GM19463 (cell line): ENCODE data around the gene ZC3H6.

ENCODE experiments used
- ATAC-seq: cut with Tn5 transposase; IDR thresholded peaks from one replicate; pipeline ENCODE4 v1.9.1; 2021; ENCODE audit warnings: mild to moderate bottlenecking, moderate library complexity; ENCODE audit not compliant: unreplicated experiment

The ZC3H6 gene, protein sequence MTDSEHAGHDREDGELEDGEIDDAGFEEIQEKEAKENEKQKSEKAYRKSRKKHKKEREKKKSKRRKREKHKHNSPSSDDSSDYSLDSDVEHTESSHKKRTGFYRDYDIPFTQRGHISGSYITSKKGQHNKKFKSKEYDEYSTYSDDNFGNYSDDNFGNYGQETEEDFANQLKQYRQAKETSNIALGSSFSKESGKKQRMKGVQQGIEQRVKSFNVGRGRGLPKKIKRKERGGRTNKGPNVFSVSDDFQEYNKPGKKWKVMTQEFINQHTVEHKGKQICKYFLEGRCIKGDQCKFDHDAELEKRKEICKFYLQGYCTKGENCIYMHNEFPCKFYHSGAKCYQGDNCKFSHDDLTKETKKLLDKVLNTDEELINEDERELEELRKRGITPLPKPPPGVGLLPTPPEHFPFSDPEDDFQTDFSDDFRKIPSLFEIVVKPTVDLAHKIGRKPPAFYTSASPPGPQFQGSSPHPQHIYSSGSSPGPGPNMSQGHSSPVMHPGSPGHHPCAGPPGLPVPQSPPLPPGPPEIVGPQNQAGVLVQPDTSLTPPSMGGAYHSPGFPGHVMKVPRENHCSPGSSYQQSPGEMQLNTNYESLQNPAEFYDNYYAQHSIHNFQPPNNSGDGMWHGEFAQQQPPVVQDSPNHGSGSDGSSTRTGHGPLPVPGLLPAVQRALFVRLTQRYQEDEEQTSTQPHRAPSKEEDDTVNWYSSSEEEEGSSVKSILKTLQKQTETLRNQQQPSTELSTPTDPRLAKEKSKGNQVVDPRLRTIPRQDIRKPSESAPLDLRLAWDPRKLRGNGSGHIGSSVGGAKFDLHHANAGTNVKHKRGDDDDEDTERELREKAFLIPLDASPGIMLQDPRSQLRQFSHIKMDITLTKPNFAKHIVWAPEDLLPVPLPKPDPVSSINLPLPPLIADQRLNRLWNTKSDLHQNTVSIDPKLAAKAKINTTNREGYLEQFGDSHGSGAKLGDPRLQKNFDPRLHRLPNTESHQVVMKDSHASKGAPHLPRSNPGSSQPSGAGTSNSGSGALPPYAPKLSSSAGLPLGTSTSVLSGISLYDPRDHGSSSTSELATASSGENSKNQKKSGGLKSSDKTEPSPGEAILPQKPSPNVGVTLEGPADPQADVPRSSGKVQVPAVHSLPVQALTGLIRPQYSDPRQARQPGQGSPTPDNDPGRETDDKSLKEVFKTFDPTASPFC

DNA sequence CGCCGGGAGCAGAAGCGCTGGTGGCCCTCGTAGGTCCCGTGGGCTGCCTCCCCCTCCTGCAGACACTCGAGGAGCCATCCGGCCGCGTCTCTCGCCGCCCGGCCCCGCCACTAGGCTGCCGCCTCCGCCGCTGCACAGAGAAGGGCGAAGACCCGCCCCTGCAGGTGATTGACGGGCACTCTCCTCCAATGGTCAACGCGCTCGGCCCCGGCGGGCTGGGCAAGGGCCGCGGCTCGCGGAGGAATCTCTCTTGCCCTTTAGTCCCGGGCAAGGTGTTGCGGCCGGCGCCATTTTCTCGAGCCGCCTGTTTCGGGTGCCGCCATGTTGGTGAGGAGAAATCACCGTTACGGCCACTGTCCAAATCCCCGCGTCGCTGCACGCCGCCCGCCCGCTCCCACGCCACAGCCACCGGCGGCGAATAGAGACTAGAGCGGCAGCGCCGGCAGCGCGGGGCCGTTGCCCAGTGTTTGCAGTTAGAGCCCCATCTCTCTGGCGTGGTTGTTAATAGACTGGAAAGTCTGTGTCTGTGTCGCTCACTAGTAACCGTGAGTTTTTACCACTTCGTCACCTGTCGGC is at the start of gene ZC3H6:
Gene ZC3H6, plus strand, starts transcription at position 287 of the 576 bp plus-strand sequence. CDS start 398 bp downstream, outside the sequence.
- peak; percentile 92 for ATAC-seq

DNA sequence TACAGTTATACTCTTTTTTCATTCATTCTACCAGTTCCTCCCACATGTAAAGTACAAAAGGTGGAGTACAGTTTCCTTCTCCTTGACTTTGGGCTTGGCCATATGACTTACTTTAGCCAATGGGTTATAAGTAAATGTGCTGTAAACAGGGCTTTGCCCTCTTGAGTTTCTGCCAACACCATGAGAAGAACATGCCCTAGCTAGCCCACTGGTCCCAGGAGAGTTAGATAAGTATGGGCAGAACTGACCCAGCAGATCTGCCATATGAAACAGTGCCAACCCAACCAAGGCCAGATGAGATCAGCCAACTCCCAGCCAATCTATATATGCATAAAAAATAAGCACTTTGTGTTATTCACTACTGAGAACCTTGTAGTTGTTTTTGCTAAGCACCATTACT is 46.0 kb upstream of the ZC3H6 start:
- ATAC-seq: no peak

DNA sequence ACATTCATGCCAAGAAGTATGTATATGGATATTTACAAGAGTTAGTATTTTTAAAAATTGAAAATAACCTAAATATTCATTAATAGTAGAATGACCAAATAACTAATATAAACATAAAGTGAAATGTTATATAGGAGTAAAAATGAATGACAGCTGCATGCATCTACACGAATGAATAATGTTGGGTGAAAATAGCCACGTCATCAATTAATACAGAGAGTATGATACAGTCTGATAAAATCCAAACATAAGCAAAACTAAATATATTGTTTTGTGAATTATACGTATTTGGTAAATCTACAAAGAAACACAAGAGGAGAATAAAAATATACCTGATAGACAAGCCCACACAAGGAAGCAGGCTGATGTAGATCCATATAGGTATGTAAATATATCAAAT is 45.0 kb upstream of the ZC3H6 start:
- ATAC-seq: no peak

DNA sequence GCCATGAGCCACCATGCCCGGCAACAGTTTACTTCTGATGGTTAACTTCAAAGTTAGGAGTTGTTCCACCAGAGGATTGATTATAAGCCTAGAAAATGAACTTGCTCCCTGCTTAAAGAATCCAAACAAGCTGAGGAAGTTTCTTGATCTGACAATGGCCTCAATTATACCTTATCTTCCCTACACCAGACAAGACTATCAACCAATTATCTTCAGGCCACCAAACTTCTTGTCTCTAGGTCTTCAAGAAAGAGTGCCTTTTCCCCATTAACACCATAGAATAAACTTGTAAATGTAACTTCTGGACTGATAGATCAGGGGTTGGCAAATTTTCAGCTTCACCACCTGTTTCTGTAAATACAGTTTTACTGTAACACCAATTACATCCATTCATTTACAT is 35.5 kb upstream of the ZC3H6 start:
- no peak for ATAC-seq

DNA sequence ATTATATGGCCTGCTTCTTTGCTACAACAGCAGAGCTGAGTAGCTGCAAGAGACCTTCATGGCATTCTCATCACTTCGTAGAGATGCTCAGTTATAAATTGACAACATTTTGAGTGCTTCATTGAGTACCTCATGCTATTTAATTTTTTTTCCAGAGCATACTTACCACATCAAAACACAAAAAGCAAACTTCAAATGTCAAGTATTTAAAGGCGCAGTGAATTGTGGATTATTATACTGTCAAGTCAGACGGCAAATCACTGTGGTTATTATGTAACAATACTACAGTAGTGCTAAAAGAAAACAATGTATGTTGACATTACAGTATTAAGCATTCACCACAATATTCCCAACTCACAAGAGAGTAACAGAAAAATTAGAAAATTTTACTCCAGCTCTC is 33.0 kb upstream of the ZC3H6 start:
- ATAC-seq: no peak

DNA sequence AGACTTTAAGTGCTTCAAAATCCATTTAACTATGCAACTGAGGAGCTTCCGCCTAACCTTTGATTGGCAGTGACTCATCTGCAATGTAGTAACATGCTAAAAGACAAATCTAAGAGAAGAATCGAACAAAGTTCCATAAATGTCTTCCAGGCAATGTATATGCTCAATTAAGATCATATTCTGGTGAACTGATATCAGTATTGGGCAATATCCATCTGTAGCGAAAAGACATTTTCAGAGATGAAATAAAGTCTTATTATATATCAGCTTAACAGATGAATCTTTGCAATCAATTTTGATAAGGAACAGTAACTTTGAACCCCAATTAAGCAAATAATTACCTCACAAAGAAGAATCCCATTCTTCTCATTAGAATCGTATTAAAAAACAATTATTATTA is 32.2 kb upstream of the ZC3H6 start:
- ATAC-seq: no peak

DNA sequence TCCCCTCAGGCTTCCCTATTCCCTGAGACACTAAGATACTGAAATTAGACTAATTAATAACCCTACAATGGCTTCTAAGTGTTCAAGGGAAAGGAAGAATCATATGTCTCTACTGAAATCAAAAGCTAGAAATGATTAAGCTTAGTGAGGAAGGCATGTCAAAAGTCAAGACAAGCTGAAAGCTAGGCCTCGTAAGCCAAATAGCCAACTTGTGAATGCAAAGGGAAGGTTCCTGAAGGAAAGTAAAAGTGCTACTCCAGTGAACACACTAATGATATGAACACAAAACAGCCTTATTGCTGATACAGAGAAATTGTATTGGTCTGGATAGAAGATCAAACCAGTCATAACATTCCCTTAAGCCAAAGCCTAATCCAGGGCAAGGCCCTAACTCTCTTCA is 30.5 kb upstream of the ZC3H6 start:
- ATAC-seq: no peak

DNA sequence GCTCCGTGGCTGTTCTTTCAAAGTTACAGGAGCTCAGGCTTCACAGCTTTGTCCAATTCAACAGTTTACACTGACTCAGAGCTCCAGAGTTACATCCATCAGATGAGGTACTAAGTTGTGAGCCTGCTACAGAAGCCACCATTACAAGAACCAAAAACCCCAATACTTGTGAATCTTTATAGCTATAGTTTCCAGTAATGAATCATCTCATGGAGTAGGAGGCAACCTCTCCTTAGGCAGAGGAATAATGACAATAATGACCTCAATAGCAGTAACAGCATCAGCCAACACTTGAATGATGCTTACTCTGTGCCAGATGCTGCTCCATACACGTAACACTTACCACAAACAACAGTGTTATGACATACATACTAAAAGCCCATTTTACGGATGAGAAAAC is 24.1 kb upstream of the ZC3H6 start:
- no peak for ATAC-seq

DNA sequence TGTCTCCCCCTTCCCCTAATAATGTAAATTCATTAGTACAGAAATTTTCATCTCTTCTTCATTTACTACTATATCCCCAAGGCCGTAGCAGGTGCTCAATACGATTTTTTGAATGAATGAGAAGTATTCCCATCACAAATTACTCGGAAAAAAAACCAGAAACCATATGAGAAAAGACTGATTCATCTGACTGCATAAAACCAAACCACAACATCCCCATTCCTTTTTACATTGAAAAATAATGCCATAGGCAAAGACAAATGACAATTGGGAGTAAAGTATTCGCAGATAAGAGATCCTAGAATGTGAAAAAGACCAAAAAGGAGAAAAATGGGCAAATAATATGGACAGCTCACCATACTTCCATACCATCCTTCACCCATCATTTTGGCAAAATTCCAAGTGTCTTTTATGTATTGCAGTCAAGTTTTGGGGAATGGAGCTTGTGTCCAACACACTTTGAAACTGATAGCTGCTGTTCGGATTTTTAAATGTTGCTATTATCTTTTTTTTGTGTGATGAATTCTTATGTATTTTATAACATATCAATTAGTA is 22.1 kb upstream of the ZC3H6 start:
- no peak for ATAC-seq

DNA sequence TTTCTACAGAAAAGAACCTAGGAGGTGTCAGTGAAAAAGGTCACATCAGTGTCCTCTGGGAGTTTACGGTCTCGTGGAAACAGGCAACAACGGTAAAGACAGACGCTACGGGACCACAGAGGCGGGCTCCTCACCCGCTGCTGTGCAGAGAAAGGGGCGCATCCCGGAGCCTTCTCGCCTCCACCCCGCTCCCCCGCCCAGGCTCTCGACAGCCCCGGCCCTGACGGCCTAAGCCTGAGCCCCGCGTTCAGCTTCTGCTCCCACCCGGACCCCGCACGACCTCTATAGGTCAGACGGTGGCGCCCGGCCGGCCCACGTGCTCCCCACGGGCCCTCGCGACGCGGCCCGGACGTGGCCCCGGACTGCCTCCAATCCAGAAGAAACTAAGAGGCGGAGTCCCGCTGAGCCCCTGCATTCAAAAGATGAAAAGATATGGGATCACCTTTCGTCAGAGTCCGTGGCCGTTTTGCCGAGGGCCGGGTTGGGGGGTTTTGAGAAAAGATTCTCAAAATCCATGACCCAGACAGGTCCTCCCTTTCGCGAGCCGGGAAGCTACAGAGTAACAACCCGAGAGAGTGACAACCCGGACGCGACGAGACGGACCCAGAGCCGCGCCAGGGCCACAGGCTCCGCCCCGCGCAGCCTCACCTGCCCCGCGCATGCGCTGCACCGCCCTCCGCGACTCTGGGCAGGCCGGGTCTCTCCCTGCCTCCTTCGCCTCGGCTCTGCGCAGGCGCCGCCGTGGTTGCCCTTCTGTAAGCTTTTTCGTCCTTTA is 20.7 kb upstream of the ZC3H6 start, which contains the start of gene ZC3H8:
Gene ZC3H8, minus strand, starts transcription at position 577 of the 775 bp plus-strand sequence. Its CDS starts 61 bp downstream, at position 516.
- ATAC-seq: peak; percentile 89

DNA sequence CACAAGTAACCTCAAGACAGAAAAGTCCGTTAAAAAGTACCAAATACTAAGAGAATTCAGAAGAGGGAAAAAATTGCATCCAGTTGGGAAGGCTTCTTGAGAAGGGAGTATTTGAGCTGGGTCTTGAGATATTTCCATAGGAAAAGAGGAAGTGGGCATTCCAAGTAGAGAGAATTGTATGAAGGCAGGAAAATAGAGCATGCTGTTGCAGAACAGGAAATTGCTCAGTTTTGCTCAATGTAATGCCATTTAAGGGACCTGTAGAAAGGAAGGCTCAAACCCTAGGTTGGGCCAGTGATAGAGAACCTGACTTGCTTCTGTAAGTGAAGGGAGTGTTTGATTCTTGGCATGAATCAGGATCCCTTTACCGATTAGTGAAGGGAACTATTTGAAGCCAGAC is 19.5 kb upstream of the ZC3H6 start:
- no peak for ATAC-seq

DNA sequence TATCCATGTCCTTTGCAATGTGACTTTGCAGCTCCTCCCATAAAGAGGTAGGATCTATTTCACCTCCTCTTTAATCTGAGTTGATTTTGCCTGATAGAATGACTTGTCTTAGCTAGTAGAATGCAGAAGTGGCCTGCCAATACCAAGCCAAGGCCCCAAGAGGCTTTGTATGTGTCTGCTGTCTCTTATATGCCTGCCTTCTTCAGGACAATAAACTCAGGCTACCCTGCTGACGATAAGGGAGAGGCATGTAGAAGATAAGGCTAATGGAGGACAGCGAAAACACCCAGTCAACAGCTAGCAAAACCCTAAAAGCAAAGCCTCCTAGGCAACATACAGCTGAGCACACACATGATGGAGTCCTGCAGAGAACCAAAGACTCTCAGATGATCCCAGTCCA is 18.7 kb upstream of the ZC3H6 start:
- no peak for ATAC-seq

DNA sequence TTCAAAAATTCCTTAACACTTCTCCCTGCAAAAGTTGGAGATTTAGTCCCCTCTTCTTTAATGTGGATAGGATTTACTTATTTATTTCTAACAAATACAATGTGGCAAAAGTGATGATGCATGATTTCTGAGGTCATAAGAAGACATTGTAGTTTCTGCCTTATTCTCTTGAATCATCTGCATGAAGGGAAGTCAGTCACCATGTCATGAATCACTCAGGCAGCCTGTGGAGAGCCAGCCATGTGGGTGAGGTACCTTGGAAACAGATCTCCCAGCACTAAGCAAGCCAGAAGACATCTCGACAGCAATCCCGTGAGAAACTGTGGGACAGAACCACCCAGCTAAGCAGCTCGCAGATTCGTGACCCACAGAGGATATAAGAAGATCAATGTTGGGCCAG is 17.8 kb upstream of the ZC3H6 start:
- no peak for ATAC-seq

DNA sequence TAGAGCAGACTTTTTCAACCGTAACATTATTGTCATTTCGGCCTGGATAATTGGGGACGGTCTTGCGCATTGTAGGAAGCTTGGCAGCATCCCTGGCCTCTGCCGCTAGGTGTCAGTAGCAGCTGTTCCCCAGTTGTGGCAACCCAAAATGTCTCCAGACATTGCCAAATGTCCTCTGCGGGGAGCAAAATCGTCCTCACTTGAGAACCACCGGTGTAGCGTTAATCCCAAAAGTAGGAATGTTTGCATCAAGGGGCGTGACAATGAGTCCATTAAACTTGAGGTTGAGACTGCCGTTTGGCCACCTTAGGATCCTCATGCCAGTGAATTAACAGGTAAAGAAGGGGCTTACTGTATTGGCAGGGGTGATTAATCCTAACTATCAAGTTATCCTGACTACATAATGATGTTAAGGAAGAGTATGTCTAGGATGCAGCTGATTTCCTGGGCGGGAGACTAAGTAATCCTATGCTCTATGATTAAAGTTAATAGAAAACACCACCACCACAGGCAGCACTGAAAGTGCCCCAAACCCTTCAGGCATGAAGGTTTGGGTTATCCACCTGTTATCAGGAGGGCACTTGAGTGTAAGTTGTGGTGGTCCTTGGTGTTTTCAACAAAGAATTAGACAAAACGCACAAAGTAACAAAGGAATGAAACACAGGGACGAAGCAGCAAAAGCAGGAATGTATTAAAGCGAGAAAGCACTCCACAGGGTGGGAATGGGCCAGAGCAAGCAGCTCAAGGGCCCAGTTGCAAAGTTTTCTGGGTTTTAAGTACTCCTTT is 15.7 kb upstream of the ZC3H6 start:
- ATAC-seq: peak; percentile 32

DNA sequence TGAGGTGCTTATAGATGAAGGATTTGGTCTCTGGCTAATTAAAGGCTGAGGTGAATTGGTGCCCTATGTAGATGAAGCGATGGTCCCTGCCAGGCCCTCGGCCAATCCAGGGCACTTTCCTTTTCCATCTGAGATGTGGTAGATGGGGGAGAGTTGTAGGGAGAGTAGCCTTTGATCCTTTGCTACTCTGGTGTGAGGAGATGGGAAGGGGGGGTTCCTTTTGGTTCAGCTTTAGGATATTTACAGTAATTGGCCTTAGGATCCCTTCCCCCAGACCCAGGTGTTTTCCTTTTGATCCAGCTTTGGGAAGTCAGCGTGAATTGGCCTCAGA is 15.1 kb upstream of the ZC3H6 start:
- no peak for ATAC-seq

DNA sequence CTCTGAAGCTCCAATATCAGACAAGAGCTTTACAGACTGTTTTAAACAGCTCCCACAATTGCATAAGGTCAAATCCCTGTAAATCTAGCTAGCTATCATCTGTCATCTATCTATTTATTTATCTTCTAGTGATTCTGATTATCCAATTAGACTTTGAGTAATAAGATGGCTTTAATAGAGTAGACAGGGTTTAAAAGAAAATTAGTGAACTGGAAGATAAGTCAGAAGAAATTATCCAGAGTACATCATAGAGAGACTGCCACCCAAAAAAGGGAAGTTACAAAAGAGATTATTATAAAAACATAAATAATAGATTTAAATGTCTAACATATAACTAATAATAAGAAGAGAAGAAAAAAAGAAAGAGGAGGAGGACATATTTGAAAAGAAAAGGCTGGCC is 12.5 kb upstream of the ZC3H6 start:
- ATAC-seq: no peak

DNA sequence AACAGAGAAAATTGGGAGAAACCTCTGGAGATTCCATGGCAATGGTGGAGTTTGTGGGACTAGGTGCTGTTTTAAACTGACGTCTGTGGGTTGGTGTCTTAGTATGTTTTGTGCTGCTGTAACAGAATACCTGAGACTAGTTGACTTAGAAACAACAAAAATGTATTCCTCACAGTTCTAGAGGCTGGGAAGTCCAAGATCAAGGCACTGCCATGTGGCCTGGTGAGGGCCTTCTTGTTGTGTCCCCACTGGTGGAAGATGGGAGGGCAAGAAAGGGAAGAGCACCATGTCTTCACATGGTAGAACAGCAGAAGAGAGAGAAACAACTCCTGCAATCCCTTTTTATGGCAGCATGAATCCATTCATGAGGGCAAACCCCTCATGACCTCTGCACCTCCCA is 6.8 kb upstream of the ZC3H6 start:
- no peak for ATAC-seq

DNA sequence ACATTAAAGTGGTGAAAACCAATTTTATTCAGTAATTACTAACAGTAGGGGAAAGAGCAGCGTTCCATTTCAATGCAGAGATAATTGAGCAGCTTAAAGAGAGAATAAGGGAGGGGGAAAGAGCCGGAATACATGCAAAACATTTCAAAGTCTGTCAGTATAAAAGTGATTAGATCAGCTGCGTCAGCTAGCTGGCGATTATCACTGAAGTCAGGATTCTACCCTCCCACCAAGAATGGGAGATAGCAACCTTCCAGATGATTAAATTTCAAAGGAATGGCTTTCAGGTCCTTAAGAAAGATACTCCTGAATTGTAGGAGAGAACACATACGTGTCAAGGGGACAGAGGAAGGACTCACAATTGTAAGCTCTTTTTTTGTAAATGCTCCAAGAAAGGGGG is 2.7 kb upstream of the ZC3H6 start:
- no peak for ATAC-seq

DNA sequence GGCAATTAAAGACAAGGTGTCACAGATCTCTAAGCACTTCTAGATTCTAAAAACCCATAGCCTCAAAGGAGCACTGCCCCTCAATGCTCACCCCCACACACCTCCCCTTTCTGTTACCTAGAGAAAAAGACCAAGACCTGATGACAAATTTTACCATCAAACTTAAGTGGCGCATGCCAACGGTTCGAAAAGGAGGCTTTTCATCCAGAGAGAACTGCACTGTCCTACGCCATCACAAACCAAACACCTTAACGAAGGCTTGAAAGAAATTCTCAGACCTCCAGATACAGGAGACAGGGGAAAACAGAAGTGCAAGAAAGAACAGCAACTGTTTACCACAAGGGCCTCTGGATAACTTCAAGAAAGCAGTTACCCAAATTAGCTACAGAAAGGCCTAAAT is 2.0 kb upstream of the ZC3H6 start:
- ATAC-seq: no peak
